ENCODE results near the gene LARP4B. TPM values are rescaled to one million over a fixed set of nuclear protein-coding genes. Genes with fewer than 3 reads are reported as not detected.
"Not testable (repeated sequence)": the region's sequence is repeated elsewhere in the genome, so short reads cannot be mapped to it uniquely, and the experiment has no call there.

The LARP4B gene
- total RNA-seq, 1 experiment from 2014 or later: 31.1 TPM

- no peak for DNase-seq (ENCODE audit: extremely low read depth, low read depth)
Measured at GRCh38 chr10:774661-775244, 156.8 kb downstream of the LARP4B start.

- DNase-seq (ENCODE audit: extremely low read depth, low read depth): no peak
Measured at GRCh38 chr10:774223-774622, 157.3 kb downstream of the LARP4B start.

GRCh38 chr10:773562-774161 lies 157.8 kb downstream of the LARP4B start:
- DNase-seq (ENCODE audit: extremely low read depth, low read depth): no peak

GRCh38 chr10:772227-772637 lies 159.3 kb downstream of the LARP4B start:
- DNase-seq (ENCODE audit: extremely low read depth, low read depth): no peak

GRCh38 chr10:771647-772046 lies 159.9 kb downstream of the LARP4B start:
- no peak for DNase-seq (ENCODE audit: extremely low read depth, low read depth)

GRCh38 chr10:770975-771374 lies 160.5 kb downstream of the LARP4B start:
- no peak for DNase-seq (ENCODE audit: extremely low read depth, low read depth)

GRCh38 chr10:770048-770712 lies 161.3 kb downstream of the LARP4B start:
- not testable (repeated sequence) for DNase-seq (ENCODE audit: extremely low read depth, low read depth)

- DNase-seq (ENCODE audit: extremely low read depth, low read depth): no peak
Measured at GRCh38 chr10:767794-768193, 163.7 kb downstream of the LARP4B start.

GRCh38 chr10:767211-767610 lies 164.3 kb downstream of the LARP4B start:
- no peak for DNase-seq (ENCODE audit: extremely low read depth, low read depth)

GRCh38 chr10:761376-761775 lies 170.1 kb downstream of the LARP4B start:
- no peak for DNase-seq (ENCODE audit: extremely low read depth, low read depth)

GRCh38 chr10:760622-761021 lies 170.9 kb downstream of the LARP4B start:
- DNase-seq (ENCODE audit: extremely low read depth, low read depth): no peak

GRCh38 chr10:759898-760477 lies 171.5 kb downstream of the LARP4B start:
- DNase-seq (ENCODE audit: extremely low read depth, low read depth): no peak

Other genes starting within 250 kb of the LARP4B start
- 4.0 and 5.3 TPM in 2 replicates for gene DIP2C, start 242.0 kb downstream of the LARP4B start, total RNA-seq (2014; rRNA removed; shearing (Covaris generic))
- 71.4 and 99.0 TPM in 2 replicates for gene GTPBP4, start 56.7 kb upstream of the LARP4B start, total RNA-seq (2014; rRNA removed; shearing (Covaris generic))
- not detected in 2 replicates for gene IDI2, start 94.2 kb upstream of the LARP4B start, total RNA-seq (2014; rRNA removed; shearing (Covaris generic))
- gene IDI1, start 117.4 kb upstream of the LARP4B start, total RNA-seq (2014; rRNA removed; shearing (Covaris generic)): 23.9 and 28.3 TPM in 2 replicates
- 2.7 and 4.2 TPM in 2 replicates for gene WDR37, start 124.7 kb upstream of the LARP4B start, total RNA-seq (2014; rRNA removed; shearing (Covaris generic))